GM12875 (cell line): ENCODE data around the gene FOXF1.

ENCODE experiments used
- H3K4me3 ChIP-seq: one replicate; pipeline ENCODE4 v1.5.1; 2011; ENCODE audit warnings: low read depth, low read length, control low read depth
- CTCF ChIP-seq: IDR thresholded peaks from 2 replicates; pipeline ENCODE4 v1.5.1; 2011; ENCODE audit warnings: low read depth, mild to moderate bottlenecking, control low read depth, inconsistent platforms, low read length, moderate library complexity, borderline replicate concordance; ENCODE audit not compliant: insufficient read depth

Gene FOXF1

GRCh38 chr16:86546638-86547013 lies 36.3 kb downstream of the FOXF1 start:
- TF ChIP-seq CTCF: no peak
- no peak overlapping the region for H3K4me3 ChIP-seq

GRCh38 chr16:86547286-86547685 lies 37.0 kb downstream of the FOXF1 start:
- no peak for TF ChIP-seq CTCF
- no peak overlapping the region for H3K4me3 ChIP-seq

DNA sequence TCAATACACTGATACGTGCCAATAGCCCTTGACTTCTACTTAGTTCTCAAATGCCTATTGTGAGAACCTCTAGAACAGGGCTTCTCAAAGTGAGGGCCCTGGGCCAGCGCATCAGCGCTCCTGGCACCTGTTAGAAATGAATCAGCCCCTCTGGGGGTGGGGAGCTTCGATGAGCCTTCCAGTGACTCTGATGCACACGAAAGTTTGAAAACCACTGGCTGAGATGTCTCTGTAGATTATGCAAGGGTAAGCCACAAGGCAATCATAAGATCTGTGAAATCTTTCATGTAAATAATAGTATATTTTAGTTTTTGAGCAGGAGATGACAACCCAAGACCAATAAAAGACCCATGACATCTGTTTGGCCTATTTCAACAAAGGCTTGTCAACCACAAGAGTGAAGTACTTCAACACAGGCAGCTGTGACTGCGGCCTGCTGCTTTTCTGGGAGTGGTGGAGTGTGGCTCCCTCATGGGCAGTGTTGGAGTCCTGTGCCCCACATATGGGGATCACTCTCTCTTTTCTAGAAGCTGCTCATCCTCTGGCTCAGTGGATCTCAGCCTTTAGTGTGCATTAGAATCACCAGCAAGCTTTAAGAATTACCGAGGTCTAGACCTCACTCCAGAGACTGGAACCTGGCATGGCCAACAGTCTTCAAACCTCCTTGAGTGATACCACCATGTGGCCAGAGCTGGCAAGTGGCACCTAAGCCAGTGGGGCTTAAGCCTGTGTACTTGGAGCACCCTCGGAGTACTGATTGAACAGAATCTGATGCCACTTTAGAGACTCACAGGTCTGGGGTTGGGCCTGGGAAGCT lies 39.0 kb downstream of the FOXF1 start:
- no peak overlapping the region for H3K4me3 ChIP-seq
- TF ChIP-seq CTCF: no peak

- TF ChIP-seq CTCF: no peak
- no peak overlapping the region for H3K4me3 ChIP-seq
These were observed 39.5 kb downstream of the FOXF1 start for GRCh38 chr16:86549893-86550190.

DNA sequence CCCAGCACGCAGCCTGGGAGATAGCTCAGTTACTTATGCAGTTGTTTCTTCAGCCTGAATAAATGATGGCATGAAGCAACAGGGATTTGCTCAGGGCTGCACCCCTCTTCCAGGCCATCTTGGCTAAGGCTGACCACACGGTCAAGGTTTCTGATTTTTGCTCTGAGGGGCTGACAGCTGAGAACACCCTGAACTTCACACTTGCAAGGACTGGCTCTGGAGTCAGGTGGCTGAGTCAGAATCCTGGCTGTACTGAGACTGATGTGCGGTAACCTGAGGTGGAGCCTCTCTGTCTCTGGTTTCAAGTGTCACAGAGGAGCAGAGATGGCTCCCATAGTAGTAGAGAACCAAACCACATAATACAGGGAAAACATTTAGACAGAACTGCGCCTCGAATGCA lies 40.0 kb downstream of the FOXF1 start:
- no peak overlapping the region for H3K4me3 ChIP-seq
- TF ChIP-seq CTCF: no peak

DNA sequence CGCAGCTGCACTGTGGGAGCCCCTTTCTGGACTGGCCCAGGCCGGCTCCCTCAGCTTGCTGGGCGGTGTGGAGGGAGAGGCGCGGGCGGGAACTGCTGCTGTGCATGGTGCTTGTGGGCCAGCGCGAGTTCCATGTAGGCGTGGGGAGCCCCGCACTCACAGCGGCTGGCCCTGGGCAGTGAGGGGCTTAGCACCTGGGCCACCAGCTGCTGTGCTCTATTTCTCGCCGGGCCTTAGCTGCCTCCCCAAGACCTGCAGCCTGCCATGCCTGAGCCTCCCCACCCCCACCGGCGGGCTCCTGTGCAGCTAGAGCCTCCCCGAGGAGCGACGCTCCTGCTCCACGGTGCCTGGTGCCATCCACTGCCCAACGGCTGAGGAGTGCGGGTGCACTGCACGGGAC lies 43.0 kb downstream of the FOXF1 start:
- no peak overlapping the region for H3K4me3 ChIP-seq
- TF ChIP-seq CTCF: no peak

GRCh38 chr16:86554599-86554916 lies 44.2 kb downstream of the FOXF1 start:
- peak overlapping the region; percentile 74 for H3K4me3 ChIP-seq
- TF ChIP-seq CTCF: no peak
